Activated CD4-positive, alpha-beta T cell treated with anti-CD3 and anti-CD28 coated beads for 36 hours (primary cell): ENCODE measurements around the gene MEIS3. TPM values are rescaled to one million over a fixed set of nuclear protein-coding genes. Genes with fewer than 3 reads are reported as not detected.
A peak's percentile ranks its signal among the peaks of the same experiment; 100 is the strongest.
"Not testable (repeated sequence)": the region's sequence is repeated elsewhere in the genome, so short reads cannot be mapped to it uniquely, and the experiment has no call there.

Source experiments
- ATAC-seq: fragments of 200-7000 bp; cut with Tn5 transposase; one replicate; pipeline ENCODE4 v1.10.0; 2021; ENCODE audit warnings: mild to moderate bottlenecking, moderate library complexity
- CTCF ChIA-PET: fragments of 350-600 bp; sonication (Branson Sonifier 250); formaldehyde crosslinking; loops from one replicate; lab custom pipeline; 2021; ENCODE audit warnings: antibody characterized with exemption; lab: Charles Lee
- POLR2A ChIA-PET: fragments of 350-600 bp; sonication (Branson Sonifier 250); formaldehyde crosslinking; loops from one replicate; lab custom pipeline; 2021; ENCODE audit warnings: antibody characterized with exemption, inconsistent platforms; lab: Charles Lee
- DNase-seq: peaks from one replicate; pipeline ENCODE4 v3.0.0-alpha.2; 2020
- H3K27ac Mint-ChIP-seq: one replicate; pipeline ENCODE4 v1.8.0; 2021; ENCODE audit warnings: mixed read lengths
- H3K27me3 Mint-ChIP-seq: one replicate; pipeline ENCODE4 v1.8.0; 2021; ENCODE audit warnings: mixed read lengths
- H3K36me3 Mint-ChIP-seq: one replicate; pipeline ENCODE4 v1.8.0; 2021; ENCODE audit warnings: low read depth, mixed read lengths
- H3K4me1 Mint-ChIP-seq: one replicate; pipeline ENCODE4 v1.8.0; 2021; ENCODE audit warnings: mixed read lengths
- H3K4me3 Mint-ChIP-seq: one replicate; pipeline ENCODE4 v1.8.0; 2021; ENCODE audit warnings: mild to moderate bottlenecking, moderate library complexity, mixed read lengths
- H3K9me3 Mint-ChIP-seq: one replicate; pipeline ENCODE4 v1.8.0; 2021; ENCODE audit warnings: low read depth, mixed read lengths
- intact Hi-C, 2 experiments: fragments of 100-400 bp; cut with DNase I in 1 of 2; cut with micrococcal nuclease in 1 of 2; formaldehyde crosslinking; loops; one replicate each; pipeline versions ENCODE4 v1.14.2 to v1.15.1; 2022 to 2024; cut with DNase I, micrococcal nuclease
- total RNA-seq, 2 experiments: library from RNA; stranded (reverse); gene quantifications; one replicate each; pipeline ENCODE4 v1.2.3, GENCODE V29; 2021

Gene MEIS3
- total RNA-seq, 2 experiments from 2014 or later, result 0.28 TPM; not detected in 1

DNA sequence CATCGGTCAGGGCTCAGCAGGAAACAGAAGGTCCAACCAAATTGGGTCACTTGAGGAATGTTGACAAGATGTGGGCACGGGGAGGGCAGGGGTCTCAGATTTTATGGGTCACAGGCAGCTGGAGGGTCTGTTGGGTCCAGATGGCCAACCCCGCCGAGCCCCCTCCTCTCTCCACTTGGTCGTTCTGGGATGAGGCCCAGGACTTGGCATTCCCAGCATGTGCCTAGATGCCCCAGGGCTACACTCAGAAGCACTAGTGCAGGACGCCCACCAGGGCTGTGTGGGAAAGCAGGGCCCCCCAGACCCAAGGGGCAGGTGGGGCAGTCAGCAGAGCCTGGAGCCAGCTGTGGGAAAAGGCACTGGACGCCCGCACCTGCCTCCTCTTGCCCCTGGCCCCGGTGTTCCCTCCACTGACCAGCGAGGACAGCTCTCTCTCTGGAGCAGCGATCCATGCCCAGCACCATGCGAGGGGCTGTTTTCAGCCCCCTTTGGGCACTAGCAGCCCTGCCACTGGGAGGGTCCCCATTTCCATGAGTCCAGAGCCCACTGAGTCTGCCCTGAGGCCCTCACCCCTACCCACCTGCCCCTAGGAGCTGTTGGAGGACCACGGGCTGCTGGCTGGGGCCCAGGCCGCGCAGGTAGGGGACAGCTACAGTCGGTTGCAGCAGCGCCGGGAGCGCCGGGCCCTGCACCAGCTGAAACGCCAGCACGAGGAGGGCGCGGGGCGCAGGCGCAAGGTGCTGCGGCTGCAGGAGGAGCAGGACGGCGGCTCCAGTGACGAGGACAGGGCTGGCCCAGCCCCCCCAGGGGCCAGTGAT is 44.2 kb downstream of the MEIS3 start:
- Mint-ChIP-seq H3K27me3 (no peaks in the 10 kb centered on the region), H3K36me3 (peaks cover 28% of the 10 kb centered on the region), H3K9me3 (no peaks in the 10 kb centered on the region)

DNA sequence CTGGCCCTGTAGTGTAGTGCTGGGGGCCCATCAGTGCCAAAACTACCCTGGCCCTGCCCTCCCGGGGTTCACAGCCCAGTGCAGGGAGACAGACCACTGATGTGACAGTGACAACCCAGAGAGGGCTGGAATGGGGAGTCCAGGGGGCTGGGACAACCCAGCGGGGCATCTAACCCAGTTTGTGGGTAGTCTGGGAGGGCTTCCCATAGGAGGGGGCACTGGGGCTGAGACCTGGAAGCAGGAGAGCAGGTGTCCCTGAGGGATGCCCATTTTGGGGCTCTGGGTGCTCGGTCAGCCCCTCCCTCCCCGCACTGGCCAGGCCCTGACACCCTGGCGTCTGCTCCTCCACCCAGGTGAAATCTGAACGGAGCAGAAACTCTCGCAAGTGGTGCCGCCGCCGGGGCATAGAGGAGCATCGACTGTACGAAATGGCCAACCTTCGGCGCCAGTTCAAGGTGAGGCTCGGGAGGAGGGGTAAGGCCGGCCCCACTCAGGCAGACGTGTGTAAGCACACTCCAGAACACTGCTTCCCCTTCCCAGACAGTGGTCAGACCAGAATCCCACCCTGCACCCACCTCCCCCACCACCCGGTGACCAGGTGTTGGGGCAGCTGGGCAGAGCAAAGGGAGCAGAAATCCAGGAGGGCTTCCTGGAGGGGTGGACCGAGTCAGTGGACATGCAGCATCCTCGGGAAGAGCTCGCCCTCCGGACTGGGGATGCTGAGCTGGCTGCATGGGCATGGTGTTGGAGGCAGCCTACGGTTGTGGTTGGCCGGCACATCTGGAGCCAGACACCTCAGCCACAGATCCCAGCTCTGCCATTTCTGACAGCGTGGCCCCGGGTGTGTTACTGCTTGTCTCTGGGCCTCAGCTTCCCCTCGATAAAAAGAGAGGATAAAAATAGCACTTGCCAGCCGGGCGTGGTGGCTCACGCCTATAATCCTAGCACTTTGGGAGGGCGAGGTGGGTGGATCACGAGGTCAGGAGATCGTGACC is 45.8 kb downstream of the MEIS3 start:
- POLR2A ChIA-PET, result interaction anchor here (0.8 kb wide), 1 partner anchor 25 kb away, joined by 3 read pairs; no protein-coding TSS in a partner anchor
- no peak overlapping the region for H3K27ac Mint-ChIP-seq
- no peak overlapping the region for H3K4me3 Mint-ChIP-seq
- DNase-seq, result no peak
- CTCF ChIA-PET, result interaction anchor here (1.0 to 1.1 kb wide), 2 partner anchors 18 to 76 kb away, joined by 3 read pairs; no protein-coding TSS in a partner anchor
- peaks cover 26% of the 10 kb centered on the region for H3K36me3 Mint-ChIP-seq
- no peaks in the 10 kb centered on the region for H3K27me3 Mint-ChIP-seq
- ATAC-seq, result no peak
- intact Hi-C loops, result no loop called here
- H3K9me3 Mint-ChIP-seq, result no peaks in the 10 kb centered on the region
- no peaks in the 10 kb centered on the region for H3K4me1 Mint-ChIP-seq

More for the DNA sequence above, 44.2 kb downstream of the MEIS3 start:
- ATAC-seq (no peak), DNase-seq (no peak)
- intact Hi-C loops, result no loop called here
- Mint-ChIP-seq H3K4me1 (no peaks in the 10 kb centered on the region), H3K27ac (no peak overlapping the region), H3K4me3 (no peak overlapping the region)
- ChIA-PET POLR2A (interaction anchor here (0.6 kb wide), 1 partner anchor 14 kb away, joined by 3 read pairs; no protein-coding TSS in a partner anchor), CTCF (interaction anchor here (0.6 to 1.1 kb wide), 2 partner anchors 78 to 812 kb away, joined by 3 to 4 read pairs; no protein-coding TSS in a partner anchor)

DNA sequence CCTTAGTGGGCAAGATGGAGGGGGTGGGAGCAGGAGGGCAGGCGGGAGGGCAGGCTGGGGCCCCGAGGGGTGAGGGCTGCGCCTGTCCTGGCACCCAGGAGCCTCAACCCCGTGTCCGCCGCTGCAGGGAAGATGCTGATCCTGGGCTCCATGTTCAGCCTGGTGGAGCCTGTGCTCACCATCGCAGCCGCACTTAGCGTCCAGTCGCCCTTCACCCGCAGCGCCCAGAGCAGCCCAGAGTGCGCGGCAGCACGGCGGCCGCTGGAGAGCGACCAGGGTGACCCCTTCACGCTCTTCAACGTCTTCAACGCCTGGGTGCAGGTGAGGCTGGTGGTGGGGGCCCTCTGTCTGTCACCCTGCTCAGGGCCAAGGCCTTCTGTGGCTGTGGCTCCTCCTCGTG is 46.7 kb downstream of the MEIS3 start:
- peaks cover 26% of the 10 kb centered on the region for H3K36me3 Mint-ChIP-seq
- intact Hi-C loops, result no loop called here
- POLR2A ChIA-PET, result no interaction called here
- no peak overlapping the region for H3K4me3 Mint-ChIP-seq
- no peaks in the 10 kb centered on the region for H3K9me3 Mint-ChIP-seq
- H3K4me1 Mint-ChIP-seq, result no peaks in the 10 kb centered on the region
- DNase-seq, result no peak
- CTCF ChIA-PET, result no interaction called here
- no peak for ATAC-seq
- H3K27ac Mint-ChIP-seq, result no peak overlapping the region
- no peaks in the 10 kb centered on the region for H3K27me3 Mint-ChIP-seq

GRCh38 chr19:47371261-47371660 is 48.1 kb downstream of the MEIS3 start:
- ChIA-PET POLR2A (no interaction called here), CTCF (interaction anchor here (1.1 kb wide), 1 partner anchor 23 kb away, joined by 3 read pairs; no protein-coding TSS in a partner anchor)
- Mint-ChIP-seq H3K9me3 (no peaks in the 10 kb centered on the region), H3K4me3 (no peak overlapping the region), H3K27me3 (no peaks in the 10 kb centered on the region), H3K27ac (no peak overlapping the region), H3K4me1 (no peaks in the 10 kb centered on the region), H3K36me3 (peaks cover 26% of the 10 kb centered on the region)
- intact Hi-C loops, result no loop called here
- no peak for DNase-seq
- no peak for ATAC-seq

DNA sequence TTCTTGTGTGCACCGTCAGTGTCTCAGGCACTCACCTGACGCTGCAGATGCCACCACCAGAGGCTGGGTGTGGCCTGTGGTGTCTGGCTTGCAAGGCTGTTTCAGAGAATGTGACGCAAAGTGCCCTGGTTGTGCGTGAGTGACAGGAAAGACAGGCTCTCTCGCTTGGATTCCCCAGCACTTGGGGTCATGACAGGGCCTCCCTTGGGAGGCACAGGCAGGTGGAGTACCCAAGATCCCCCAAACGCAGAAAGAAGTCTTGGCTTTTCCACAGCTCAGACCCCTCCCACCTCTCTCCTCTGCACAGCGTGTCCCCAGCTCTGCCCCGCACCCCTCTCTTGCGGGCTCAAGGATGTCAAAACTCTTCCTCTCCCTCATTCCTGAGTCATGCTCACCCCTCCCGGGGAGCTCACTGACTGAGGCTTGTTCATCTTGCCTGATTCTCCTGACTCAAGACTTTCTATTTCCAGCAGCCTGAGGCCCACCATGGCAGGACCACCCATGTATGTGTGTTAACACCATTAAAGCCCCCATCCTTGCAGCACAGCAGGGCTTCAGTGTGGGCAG is 49.2 kb downstream of the MEIS3 start:
- CTCF ChIA-PET, result interaction anchor here (0.5 kb wide), 1 partner anchor 234 kb away, joined by 4 read pairs; no protein-coding TSS in a partner anchor
- Mint-ChIP-seq H3K9me3 (no peaks in the 10 kb centered on the region), H3K4me3 (no peak overlapping the region), H3K4me1 (no peaks in the 10 kb centered on the region), H3K36me3 (peaks cover 29% of the 10 kb centered on the region), H3K27ac (no peak overlapping the region), H3K27me3 (no peaks in the 10 kb centered on the region)
- intact Hi-C loops, result no loop called here
- POLR2A ChIA-PET, result no interaction called here
- ATAC-seq, result no peak
- DNase-seq, result no peak

GRCh38 chr19:47365455-47365854 is 53.9 kb downstream of the MEIS3 start:
- ATAC-seq, CTCF ChIA-PET, H3K27ac Mint-ChIP-seq, intact Hi-C loops, H3K4me1 Mint-ChIP-seq, H3K4me3 Mint-ChIP-seq, H3K27me3 Mint-ChIP-seq, POLR2A ChIA-PET, H3K9me3 Mint-ChIP-seq, DNase-seq: not testable (repeated sequence)
- H3K36me3 Mint-ChIP-seq, result peaks cover 46% of the 10 kb centered on the region

- POLR2A ChIA-PET, result no interaction called here
- peaks cover 45% of the 10 kb centered on the region for H3K36me3 Mint-ChIP-seq
- H3K9me3 Mint-ChIP-seq, result no peaks in the 10 kb centered on the region
- H3K27me3 Mint-ChIP-seq, result no peaks in the 10 kb centered on the region
- intact Hi-C loops, result no loop called here
- no peaks in the 10 kb centered on the region for H3K4me1 Mint-ChIP-seq
- no peak overlapping the region for H3K27ac Mint-ChIP-seq
- ATAC-seq, result no peak
- H3K4me3 Mint-ChIP-seq, result no peak overlapping the region
- CTCF ChIA-PET, result no interaction called here
- DNase-seq, result no peak
These were observed 55.4 kb downstream of the MEIS3 start for GRCh38 chr19:47363758-47364531.

- no peaks in the 10 kb centered on the region for H3K9me3 Mint-ChIP-seq
- no peaks in the 10 kb centered on the region for H3K4me1 Mint-ChIP-seq
- peaks cover 59% of the 10 kb centered on the region for H3K36me3 Mint-ChIP-seq
- H3K27me3 Mint-ChIP-seq, result no peaks in the 10 kb centered on the region
- intact Hi-C loops, result no loop called here
- DNase-seq (no peak), ATAC-seq (no peak)
- H3K4me3 Mint-ChIP-seq, result no peak overlapping the region
- ChIA-PET POLR2A (no interaction called here), CTCF (interaction anchor here (0.6 kb wide), 1 partner anchor 11 kb away, joined by 3 read pairs; no protein-coding TSS in a partner anchor)
- no peak overlapping the region for H3K27ac Mint-ChIP-seq
These were observed 57.0 kb downstream of the MEIS3 start for GRCh38 chr19:47362321-47362720.

DNA sequence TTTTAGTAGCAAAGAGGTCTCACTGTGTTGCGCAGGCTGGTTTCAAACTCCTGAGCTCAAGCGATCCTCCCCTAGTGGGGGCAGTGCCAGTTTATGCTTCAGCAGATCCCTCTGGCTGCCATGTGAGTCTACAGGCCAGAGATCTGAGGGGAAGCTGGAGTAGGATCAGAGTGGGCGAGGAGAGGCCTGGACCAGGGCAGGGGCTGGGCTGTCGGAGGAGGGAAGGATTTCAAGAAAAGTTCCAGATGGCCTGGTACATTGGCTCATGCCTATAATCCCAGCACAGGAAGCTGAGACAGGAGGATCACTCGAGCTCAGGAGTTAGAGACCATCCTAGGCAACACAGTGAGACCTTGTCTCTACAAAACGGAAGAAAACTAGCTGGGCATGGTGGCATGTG is 60.4 kb downstream of the MEIS3 start:
- ATAC-seq (no peak), DNase-seq (no peak)
- ChIA-PET CTCF (interaction anchor here (0.6 kb wide), 1 partner anchor 71 kb away, joined by 4 read pairs; no protein-coding TSS in a partner anchor), POLR2A (no interaction called here)
- H3K4me1 Mint-ChIP-seq, result peaks cover 5% of the 10 kb centered on the region
- no peaks in the 10 kb centered on the region for H3K9me3 Mint-ChIP-seq
- H3K27ac Mint-ChIP-seq, result no peak overlapping the region
- H3K36me3 Mint-ChIP-seq, result peaks cover 71% of the 10 kb centered on the region
- H3K4me3 Mint-ChIP-seq, result no peak overlapping the region
- intact Hi-C loops, result no loop called here
- H3K27me3 Mint-ChIP-seq, result no peaks in the 10 kb centered on the region

DNA sequence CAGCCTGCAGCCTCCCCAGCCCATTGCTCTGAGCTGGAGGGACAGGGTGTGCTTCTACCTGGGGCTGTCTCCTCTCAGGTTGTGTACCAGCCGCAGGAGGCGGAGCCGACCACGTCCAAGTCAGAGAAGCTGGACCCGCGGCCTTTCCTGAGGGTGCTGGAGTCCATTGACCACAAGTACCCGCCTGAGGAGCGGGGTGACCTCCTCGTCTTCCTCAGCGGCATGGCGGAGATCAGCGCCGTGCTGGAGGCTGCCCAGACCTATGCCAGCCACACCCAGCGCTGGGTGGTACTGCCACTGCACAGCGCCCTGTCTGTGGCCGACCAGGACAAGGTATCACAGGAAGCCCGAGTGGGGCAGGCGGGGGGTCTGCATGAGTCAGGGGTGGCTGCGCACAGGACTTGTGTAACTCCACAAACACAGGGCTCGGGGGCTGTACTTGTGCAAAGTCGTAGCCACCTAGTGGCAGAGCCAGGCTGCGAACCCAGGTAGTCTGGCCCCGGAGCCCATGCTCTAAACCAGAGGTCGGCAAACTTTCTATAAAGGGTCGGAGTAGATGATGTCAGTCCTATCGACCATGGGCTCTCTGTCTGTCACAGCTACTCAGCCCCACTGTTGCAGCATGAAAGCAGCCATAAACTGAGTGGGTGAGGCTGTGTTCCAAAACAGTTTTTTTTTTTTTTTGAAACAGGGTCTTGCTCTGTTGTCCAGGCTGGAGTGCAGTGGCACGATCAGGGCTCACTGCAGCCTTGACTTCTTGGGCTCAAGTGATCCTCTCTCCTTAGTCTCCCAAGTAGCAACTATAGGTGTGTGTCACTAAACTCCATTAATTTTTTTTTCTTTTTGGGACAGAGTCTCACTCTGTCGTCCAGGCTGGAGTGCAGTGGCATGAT is 61.3 kb downstream of the MEIS3 start:
- Mint-ChIP-seq H3K27me3 (no peaks in the 10 kb centered on the region), H3K4me3 (no peak overlapping the region), H3K27ac (no peak overlapping the region), H3K36me3 (peaks cover 74% of the 10 kb centered on the region), H3K9me3 (no peaks in the 10 kb centered on the region), H3K4me1 (peaks cover 7% of the 10 kb centered on the region)
- CTCF ChIA-PET, result interaction anchor here (0.6 to 1.2 kb wide), 3 partner anchors 9 to 61 kb away, joined by 3 to 5 read pairs (median 3); partner anchors contain the start of gene DHX34
- POLR2A ChIA-PET, result no interaction called here
- DNase-seq, result peak; percentile 22
- no peak for ATAC-seq
- intact Hi-C loops, result no loop called here
